D721Med (cell line): ENCODE measurements around the gene COL19A1.

ENCODE experiments used
- DNase-seq: peaks from one replicate; pipeline ENCODE4 v3.0.0; 2011; ENCODE audit warnings: low spot score; ENCODE audit not compliant: insufficient read length
- FAIRE-seq: peaks from 2 replicates; lab custom pipeline; 2011; peaks lifted over from hg19 to GRCh38; lab: Jason Lieb, UNC
- TF ChIP-seq, protein P1 (sequence below): IDR thresholded peaks from 2 replicates; pipeline ENCODE4 v1.5.1; 2012; ENCODE audit warnings: mild to moderate bottlenecking, control low read depth; ENCODE audit not compliant: insufficient read depth; ENCODE audit errors: missing control alignments

The COL19A1 gene

GRCh38 chr6:70180901-70181599 lies 314.7 kb downstream of the COL19A1 start:
- TF ChIP-seq, protein P1, sequence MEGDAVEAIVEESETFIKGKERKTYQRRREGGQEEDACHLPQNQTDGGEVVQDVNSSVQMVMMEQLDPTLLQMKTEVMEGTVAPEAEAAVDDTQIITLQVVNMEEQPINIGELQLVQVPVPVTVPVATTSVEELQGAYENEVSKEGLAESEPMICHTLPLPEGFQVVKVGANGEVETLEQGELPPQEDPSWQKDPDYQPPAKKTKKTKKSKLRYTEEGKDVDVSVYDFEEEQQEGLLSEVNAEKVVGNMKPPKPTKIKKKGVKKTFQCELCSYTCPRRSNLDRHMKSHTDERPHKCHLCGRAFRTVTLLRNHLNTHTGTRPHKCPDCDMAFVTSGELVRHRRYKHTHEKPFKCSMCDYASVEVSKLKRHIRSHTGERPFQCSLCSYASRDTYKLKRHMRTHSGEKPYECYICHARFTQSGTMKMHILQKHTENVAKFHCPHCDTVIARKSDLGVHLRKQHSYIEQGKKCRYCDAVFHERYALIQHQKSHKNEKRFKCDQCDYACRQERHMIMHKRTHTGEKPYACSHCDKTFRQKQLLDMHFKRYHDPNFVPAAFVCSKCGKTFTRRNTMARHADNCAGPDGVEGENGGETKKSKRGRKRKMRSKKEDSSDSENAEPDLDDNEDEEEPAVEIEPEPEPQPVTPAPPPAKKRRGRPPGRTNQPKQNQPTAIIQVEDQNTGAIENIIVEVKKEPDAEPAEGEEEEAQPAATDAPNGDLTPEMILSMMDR = no peak
- DNase-seq (no peak), FAIRE-seq (no peak)

- DNase-seq (no peak), FAIRE-seq (no peak)
- TF ChIP-seq, protein P1 = no peak
Observed at GRCh38 chr6:70183538-70183937, 317.2 kb downstream of the COL19A1 start.

GRCh38 chr6:70184723-70185122 lies 318.4 kb downstream of the COL19A1 start:
- no peak for DNase-seq
- no peak for FAIRE-seq
- TF ChIP-seq, protein P1 = no peak

GRCh38 chr6:70186461-70186860 lies 320.1 kb downstream of the COL19A1 start:
- FAIRE-seq (no peak), DNase-seq (no peak)
- TF ChIP-seq, protein P1 = no peak

GRCh38 chr6:70188202-70188601 lies 321.8 kb downstream of the COL19A1 start:
- FAIRE-seq (no peak), DNase-seq (no peak)
- TF ChIP-seq, protein P1 = no peak

- no peak for FAIRE-seq
- TF ChIP-seq, protein P1 = no peak
- DNase-seq = no peak
Observed at GRCh38 chr6:70194421-70194820, 328.1 kb downstream of the COL19A1 start.

GRCh38 chr6:70196531-70196930 lies 330.2 kb downstream of the COL19A1 start:
- DNase-seq (no peak), FAIRE-seq (no peak)
- TF ChIP-seq, protein P1 = no peak
